ES-I3 (cell line): Measurements from ENCODE around the gene HKDC1.

Source experiments
- H3K36me3 ChIP-seq: 2 replicates; pipeline ENCODE4 v1.6.1; 2013; ENCODE audit warnings: mild to moderate bottlenecking, low read length, control low read depth, moderate library complexity; ENCODE audit not compliant: insufficient read depth
- H3K4me1 ChIP-seq: 2 replicates; pipeline ENCODE4 v1.6.1; 2013; ENCODE audit warnings: mild to moderate bottlenecking, control low read depth, low read length; ENCODE audit not compliant: insufficient read depth
- H3K9ac ChIP-seq: 2 replicates; pipeline ENCODE4 v1.6.1; 2013; ENCODE audit warnings: low read depth, mild to moderate bottlenecking, low read length, moderate library complexity
- H3K9me3 ChIP-seq: 2 replicates; pipeline ENCODE4 v1.6.1; 2013; ENCODE audit warnings: mild to moderate bottlenecking, low read length, moderate library complexity; ENCODE audit not compliant: control insufficient read depth, insufficient read depth

HKDC1 gene

GRCh38 chr10:69224862-69225657 is 4.9 kb downstream of the HKDC1 start:
- no peak overlapping the region for H3K9ac ChIP-seq
- H3K4me1 ChIP-seq = peaks cover 11% of the 10 kb centered on the region
- H3K36me3 ChIP-seq = no peaks in the 10 kb centered on the region
- H3K9me3 ChIP-seq = no peaks in the 10 kb centered on the region

GRCh38 chr10:69225681-69226080 is 5.5 kb downstream of the HKDC1 start:
- Histone ChIP-seq H3K9me3 (no peaks in the 10 kb centered on the region), H3K9ac (no peak overlapping the region), H3K36me3 (no peaks in the 10 kb centered on the region), H3K4me1 (peaks cover 11% of the 10 kb centered on the region)

- Histone ChIP-seq H3K4me1 (peaks cover 13% of the 10 kb centered on the region), H3K36me3 (no peaks in the 10 kb centered on the region), H3K9ac (no peak overlapping the region), H3K9me3 (no peaks in the 10 kb centered on the region)
These were observed 6.9 kb downstream of the HKDC1 start for GRCh38 chr10:69226919-69227450.

- Histone ChIP-seq H3K9ac (no peak overlapping the region), H3K9me3 (no peaks in the 10 kb centered on the region), H3K4me1 (peaks cover 11% of the 10 kb centered on the region; the same call in 1 of the 2 replicates), H3K36me3 (no peaks in the 10 kb centered on the region)
These were observed 8.0 kb downstream of the HKDC1 start for GRCh38 chr10:69228151-69228550.

- peaks cover 11% of the 10 kb centered on the region; the same call in 1 of the 2 replicates for H3K4me1 ChIP-seq
- H3K9ac ChIP-seq = no peak overlapping the region
- H3K36me3 ChIP-seq = no peaks in the 10 kb centered on the region
- H3K9me3 ChIP-seq = no peaks in the 10 kb centered on the region
These were observed 9.4 kb downstream of the HKDC1 start for GRCh38 chr10:69229616-69229916.

- no peaks in the 10 kb centered on the region for H3K9me3 ChIP-seq
- H3K36me3 ChIP-seq = no peaks in the 10 kb centered on the region
- no peak overlapping the region for H3K9ac ChIP-seq
- H3K4me1 ChIP-seq = peaks cover 9% of the 10 kb centered on the region; the same call in 1 of the 2 replicates
These were observed 10.0 kb downstream of the HKDC1 start for GRCh38 chr10:69230128-69230527.

GRCh38 chr10:69232252-69232651 is 12.1 kb downstream of the HKDC1 start:
- Histone ChIP-seq H3K4me1 (peaks cover 9% of the 10 kb centered on the region; the same call in 1 of the 2 replicates), H3K9ac (no peak overlapping the region), H3K36me3 (no peaks in the 10 kb centered on the region), H3K9me3 (no peaks in the 10 kb centered on the region)

GRCh38 chr10:69232736-69233480 is 12.8 kb downstream of the HKDC1 start:
- H3K36me3 ChIP-seq = no peaks in the 10 kb centered on the region
- peaks cover 11% of the 10 kb centered on the region; the same call in 1 of the 2 replicates for H3K4me1 ChIP-seq
- H3K9ac ChIP-seq = no peak overlapping the region
- no peaks in the 10 kb centered on the region for H3K9me3 ChIP-seq

- H3K4me1 ChIP-seq = peaks cover 12% of the 10 kb centered on the region; the same call in 1 of the 2 replicates
- no peak overlapping the region for H3K9ac ChIP-seq
- no peaks in the 10 kb centered on the region for H3K36me3 ChIP-seq
- no peaks in the 10 kb centered on the region for H3K9me3 ChIP-seq
These were observed 14.3 kb downstream of the HKDC1 start for GRCh38 chr10:69234447-69234846.

GRCh38 chr10:69237528-69238159 is 17.5 kb downstream of the HKDC1 start:
- Histone ChIP-seq H3K9me3 (no peaks in the 10 kb centered on the region), H3K4me1 (peaks cover 4% of the 10 kb centered on the region; the same call in 1 of the 2 replicates), H3K36me3 (no peaks in the 10 kb centered on the region), H3K9ac (no peak overlapping the region)

- Histone ChIP-seq H3K4me1 (peaks cover 3% of the 10 kb centered on the region; the same call in 1 of the 2 replicates), H3K9me3 (no peaks in the 10 kb centered on the region), H3K9ac (no peak overlapping the region), H3K36me3 (no peaks in the 10 kb centered on the region)
These were observed 19.0 kb downstream of the HKDC1 start for GRCh38 chr10:69239136-69239535.

- Histone ChIP-seq H3K4me1 (peaks cover 3% of the 10 kb centered on the region; the same call in 1 of the 2 replicates), H3K36me3 (no peaks in the 10 kb centered on the region), H3K9me3 (no peaks in the 10 kb centered on the region), H3K9ac (no peak overlapping the region)
These were observed 19.8 kb downstream of the HKDC1 start for GRCh38 chr10:69239816-69240434.

- H3K4me1 ChIP-seq = peaks cover 3% of the 10 kb centered on the region; the same call in 1 of the 2 replicates
- H3K36me3 ChIP-seq = no peaks in the 10 kb centered on the region
- H3K9me3 ChIP-seq = no peaks in the 10 kb centered on the region
- no peak overlapping the region for H3K9ac ChIP-seq
These were observed 20.3 kb downstream of the HKDC1 start for GRCh38 chr10:69240455-69240854.

GRCh38 chr10:69241575-69241974 is 21.4 kb downstream of the HKDC1 start:
- Histone ChIP-seq H3K4me1 (peaks cover 3% of the 10 kb centered on the region; the same call in 1 of the 2 replicates), H3K9me3 (no peaks in the 10 kb centered on the region), H3K36me3 (no peaks in the 10 kb centered on the region), H3K9ac (no peak overlapping the region)
